GM19035 (cell line): Measurements from ENCODE around the gene CALHM2.

Source experiments
- ATAC-seq: cut with Tn5 transposase; IDR thresholded peaks from one replicate; pipeline ENCODE4 v1.9.1; 2021; ENCODE audit not compliant: unreplicated experiment

The CALHM2 gene

GRCh38 chr10:103451091-103451813, 918 bp downstream of the CALHM2 start:
- ATAC-seq, result no peak

- ATAC-seq, result no peak
Observed at GRCh38 chr10:103450201-103450695, 1.9 kb downstream of the CALHM2 start.

- ATAC-seq, result no peak
Observed at GRCh38 chr10:103449208-103450144, 2.7 kb downstream of the CALHM2 start.

GRCh38 chr10:103448746-103449145, 3.4 kb downstream of the CALHM2 start:
- no peak for ATAC-seq

- no peak for ATAC-seq
Observed at GRCh38 chr10:103447187-103447586, 5.0 kb downstream of the CALHM2 start.

- no peak for ATAC-seq
Observed at GRCh38 chr10:103445767-103446567, 6.2 kb downstream of the CALHM2 start.

GRCh38 chr10:103445366-103445765, 6.8 kb downstream of the CALHM2 start:
- no peak for ATAC-seq

- ATAC-seq, result no peak
Observed at GRCh38 chr10:103444478-103444877, 7.7 kb downstream of the CALHM2 start.

GRCh38 chr10:103443475-103444185, 8.5 kb downstream of the CALHM2 start:
- no peak for ATAC-seq

GRCh38 chr10:103442031-103442461, 10.1 kb downstream of the CALHM2 start:
- ATAC-seq, result no peak

GRCh38 chr10:103441611-103442010, 10.6 kb downstream of the CALHM2 start:
- no peak for ATAC-seq

- no peak for ATAC-seq
Observed at GRCh38 chr10:103441206-103441605, 11.0 kb downstream of the CALHM2 start.

- ATAC-seq, result no peak
Observed at GRCh38 chr10:103440416-103440815, 11.8 kb downstream of the CALHM2 start.

GRCh38 chr10:103439776-103440175, 12.4 kb downstream of the CALHM2 start:
- ATAC-seq, result no peak

GRCh38 chr10:103433858-103434257, 18.3 kb downstream of the CALHM2 start:
- ATAC-seq, result no peak

- no peak for ATAC-seq
Observed at GRCh38 chr10:103431902-103432301, 20.3 kb downstream of the CALHM2 start.

GRCh38 chr10:103429647-103430046, 22.5 kb downstream of the CALHM2 start:
- ATAC-seq, result no peak

GRCh38 chr10:103428989-103429643, 23.1 kb downstream of the CALHM2 start:
- no peak for ATAC-seq

- ATAC-seq, result no peak
Observed at GRCh38 chr10:103427866-103428265, 24.3 kb downstream of the CALHM2 start.

GRCh38 chr10:103423748-103424147, 28.4 kb downstream of the CALHM2 start:
- no peak for ATAC-seq
